Stimulated activated CD8-positive, alpha-beta memory T cell treated with anti-CD3 and anti-CD28 coated beads, Interleukin-4, amount 100 ng/mL, for 24 hours (primary cell): Measurements from ENCODE around the gene KRT81.

Experiments used
- DNase-seq: peaks from one replicate; pipeline ENCODE4 v3.0.0-alpha.2; 2020; ENCODE audit warnings: low read depth

KRT81 gene

GRCh38 chr12:52291267-52291935, at the start of gene KRT81:
Gene KRT81, minus strand, starts transcription at chr12:52291534. Its CDS starts 69 bp downstream, at chr12:52291465.
- DNase-seq = no peak

GRCh38 chr12:52338241-52338960, 47.1 kb upstream of the KRT81 start:
- DNase-seq = no peak

GRCh38 chr12:52337054-52337453, 45.7 kb upstream of the KRT81 start:
- DNase-seq = no peak

- no peak for DNase-seq
Measured at GRCh38 chr12:52336641-52337040, 45.3 kb upstream of the KRT81 start.

GRCh38 chr12:52335598-52336262, 44.4 kb upstream of the KRT81 start:
- no peak for DNase-seq

GRCh38 chr12:52334185-52334584, 42.9 kb upstream of the KRT81 start:
- no peak for DNase-seq

GRCh38 chr12:52333321-52333720, 42.0 kb upstream of the KRT81 start:
- DNase-seq = no peak

- no peak for DNase-seq
Measured at GRCh38 chr12:52332381-52332780, 41.0 kb upstream of the KRT81 start.

- no peak for DNase-seq
Measured at GRCh38 chr12:52331833-52332232, 40.5 kb upstream of the KRT81 start.

GRCh38 chr12:52331039-52331438, 39.7 kb upstream of the KRT81 start:
- no peak for DNase-seq

- DNase-seq = no peak
Measured at GRCh38 chr12:52327830-52328500, 36.6 kb upstream of the KRT81 start.

GRCh38 chr12:52327052-52327829, 35.9 kb upstream of the KRT81 start:
- DNase-seq = peak; percentile 56

GRCh38 chr12:52324153-52324444, 32.8 kb upstream of the KRT81 start:
- DNase-seq = no peak

GRCh38 chr12:52323416-52324152, 32.2 kb upstream of the KRT81 start:
- DNase-seq = no peak

GRCh38 chr12:52323001-52323400, 31.7 kb upstream of the KRT81 start:
- DNase-seq = no peak

- no peak for DNase-seq
Measured at GRCh38 chr12:52322069-52322468, 30.7 kb upstream of the KRT81 start.

GRCh38 chr12:52321418-52321817, 30.1 kb upstream of the KRT81 start:
- DNase-seq = no peak

GRCh38 chr12:52320784-52321400, 29.6 kb upstream of the KRT81 start, which contains the start of gene KRT83:
Gene KRT83, minus strand, starts transcription at chr12:52321398. Its CDS starts 63 bp downstream, at chr12:52321335.
- DNase-seq = no peak

GRCh38 chr12:52319097-52319496, 27.8 kb upstream of the KRT81 start:
- no peak for DNase-seq

GRCh38 chr12:52318241-52318990, 27.1 kb upstream of the KRT81 start:
- no peak for DNase-seq
